ENCODE measurements around the gene TCF25.
A peak's percentile ranks its signal among the peaks of the same experiment; 100 is the strongest.
"Not testable (repeated sequence)": the region's sequence is repeated elsewhere in the genome, so short reads cannot be mapped to it uniquely, and the experiment has no call there.

Gene TCF25

GRCh38 chr16:89921131-89921701, 47.8 kb downstream of the TCF25 start:
- no peak for DNase-seq

DNA sequence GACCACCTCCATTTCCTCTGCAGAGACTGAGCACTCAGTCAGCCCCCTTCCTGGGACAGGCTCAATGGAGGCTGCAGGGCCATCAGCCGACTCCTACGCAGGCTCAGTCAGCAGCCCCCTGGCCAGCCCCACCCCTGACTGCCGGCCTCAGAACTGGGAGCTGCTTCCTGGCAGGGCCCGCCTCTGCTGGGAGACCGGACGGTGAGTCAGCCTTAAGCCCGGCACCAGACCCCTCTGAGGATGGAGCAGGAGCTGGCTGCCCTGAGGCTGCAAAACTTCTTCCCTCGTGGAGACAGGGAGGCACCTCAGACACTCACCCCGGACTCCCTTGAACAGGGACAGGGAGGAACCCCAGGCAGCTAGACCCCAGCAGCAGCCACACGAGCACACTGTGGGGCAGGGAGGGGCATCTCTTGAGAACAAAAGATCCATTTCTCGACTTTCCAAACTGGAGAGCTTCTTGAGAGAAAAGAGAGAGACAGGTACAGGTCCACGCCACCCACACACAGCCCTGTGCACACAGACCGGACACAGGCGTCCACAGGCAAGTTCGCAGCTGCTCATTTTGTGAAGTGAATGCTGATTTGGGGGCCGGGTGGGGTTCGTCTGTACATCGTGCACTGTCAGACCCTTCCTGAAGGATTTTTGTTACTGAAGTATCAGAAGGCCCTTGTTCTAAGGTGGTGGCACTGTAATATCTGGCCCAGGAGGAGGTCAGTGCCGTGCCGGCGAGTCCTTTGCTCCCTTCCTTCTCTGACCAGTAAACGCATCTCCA, 48.5 kb downstream of the TCF25 start:
- DNase-seq: peak; percentile 39

- peak; percentile 54 for DNase-seq
Observed at GRCh38 chr16:89922477-89922883, 49.1 kb downstream of the TCF25 start.

DNA sequence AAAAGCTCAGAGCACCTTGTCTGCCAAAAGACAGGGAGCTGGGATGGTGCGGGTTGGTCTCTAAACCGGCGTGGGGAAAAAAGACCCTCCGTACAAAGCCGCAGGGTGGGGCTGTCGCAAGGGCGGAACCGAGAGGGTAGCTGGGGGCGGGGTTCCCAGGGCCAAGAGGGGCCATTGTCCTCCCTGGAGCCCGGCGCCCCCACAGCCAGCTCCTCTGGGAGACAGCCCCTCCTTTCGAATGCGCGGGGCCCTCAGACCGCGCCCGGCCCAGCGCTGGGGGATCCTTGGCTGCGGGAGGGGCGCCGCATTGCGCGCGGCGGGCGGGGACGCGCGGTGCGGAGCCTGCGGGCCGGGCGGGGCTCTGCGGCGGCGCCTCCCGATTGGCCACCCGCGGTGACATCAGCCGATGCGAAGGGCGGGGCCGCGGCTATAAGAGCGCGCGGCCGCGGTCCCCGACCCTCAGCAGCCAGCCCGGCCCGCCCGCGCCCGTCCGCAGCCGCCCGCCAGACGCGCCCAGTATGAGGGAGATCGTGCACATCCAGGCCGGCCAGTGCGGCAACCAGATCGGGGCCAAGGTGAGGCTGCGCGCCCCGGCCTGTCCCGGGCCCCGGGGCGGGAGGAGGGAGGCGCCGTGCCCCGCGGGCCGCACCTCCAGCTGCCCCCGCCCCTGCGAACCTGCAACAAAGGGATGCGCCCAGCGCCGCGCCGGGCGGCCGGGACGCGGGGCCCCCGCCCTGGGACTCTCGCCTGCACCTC, 49.7 kb downstream of the TCF25 start, which contains the start of gene TUBB3:
TUBB3 (plus strand) TSS at position 459 of the 756 bp plus-strand sequence; CDS start at position 519, 60 bp downstream.
- peak; percentile 71 for DNase-seq

- DNase-seq: no peak
Observed at GRCh38 chr16:89923640-89924296, 50.4 kb downstream of the TCF25 start.

- peak; percentile 37 for DNase-seq
Observed at GRCh38 chr16:89924297-89924924, 51.0 kb downstream of the TCF25 start.

DNA sequence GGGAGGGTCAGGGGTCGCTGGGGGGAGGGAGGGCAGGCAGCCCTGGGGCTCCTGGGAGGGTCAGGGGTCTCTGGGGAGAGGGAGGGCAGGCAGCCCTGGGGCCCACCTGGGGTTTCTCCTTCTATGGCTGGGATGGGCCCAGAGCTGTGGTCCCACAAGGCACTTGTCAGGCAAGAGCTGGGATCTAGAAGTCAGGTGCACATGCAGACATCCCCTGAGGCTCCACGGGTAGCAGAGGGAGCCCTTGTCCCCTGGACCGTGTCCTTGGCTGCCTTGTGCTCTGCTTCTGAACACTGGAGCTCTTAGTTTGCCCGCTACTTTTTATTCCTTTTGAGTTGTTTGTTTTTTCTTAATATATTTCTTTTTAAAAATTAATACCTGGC, 51.5 kb downstream of the TCF25 start:
- DNase-seq: no peak

- DNase-seq: no peak
Observed at GRCh38 chr16:89925596-89926079, 52.2 kb downstream of the TCF25 start.

GRCh38 chr16:89931305-89931896, 58.0 kb downstream of the TCF25 start:
- DNase-seq: no peak

- no peak for DNase-seq
Observed at GRCh38 chr16:89931964-89932363, 58.6 kb downstream of the TCF25 start.

DNA sequence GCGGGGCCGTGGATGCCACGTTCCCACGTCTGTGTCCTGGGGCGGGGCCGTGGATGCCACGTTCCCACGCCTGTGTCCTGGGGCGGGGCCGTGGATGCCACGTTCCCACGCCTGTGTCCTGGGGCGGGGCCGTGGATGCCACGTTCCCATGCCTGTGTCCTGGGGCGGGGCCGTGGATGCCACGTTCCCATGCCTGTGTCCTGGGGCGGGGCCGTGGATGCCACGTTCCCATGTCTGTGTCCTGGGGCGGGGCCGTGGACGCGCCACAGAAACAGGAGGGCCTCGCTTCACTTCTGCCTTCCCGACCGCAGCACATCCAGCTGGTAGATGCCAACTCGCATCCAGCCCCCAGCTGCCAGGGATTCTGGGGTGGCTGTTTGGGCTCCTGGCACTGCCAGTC, 60.6 kb downstream of the TCF25 start:
- not testable (repeated sequence) for DNase-seq

- no peak for DNase-seq
Observed at GRCh38 chr16:89934611-89935553, 61.5 kb downstream of the TCF25 start.

- DNase-seq: not testable (repeated sequence)
Observed at GRCh38 chr16:89935620-89936019, 62.2 kb downstream of the TCF25 start.

DNA sequence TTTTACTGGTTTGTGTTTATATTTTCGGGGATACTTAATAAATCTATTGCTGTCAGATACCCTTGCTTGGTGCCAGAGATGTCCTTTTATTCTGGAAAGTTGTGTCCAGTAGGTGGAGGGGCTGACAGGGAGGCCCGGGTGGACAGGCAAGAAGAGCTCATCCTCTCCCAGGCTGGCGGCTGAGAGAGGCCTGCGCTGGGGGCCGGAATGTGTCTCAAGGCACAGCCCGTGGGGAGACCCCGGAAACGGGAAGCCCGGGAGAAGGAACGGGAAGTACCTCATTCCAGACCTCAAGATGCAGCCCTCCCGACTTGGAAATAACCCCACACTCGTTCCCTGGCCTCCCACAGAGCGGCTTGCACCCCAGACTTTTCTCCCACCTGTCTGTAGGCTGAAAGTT, 62.6 kb downstream of the TCF25 start:
- DNase-seq: no peak

- DNase-seq: no peak
Observed at GRCh38 chr16:89936508-89936907, 63.1 kb downstream of the TCF25 start.

DNA sequence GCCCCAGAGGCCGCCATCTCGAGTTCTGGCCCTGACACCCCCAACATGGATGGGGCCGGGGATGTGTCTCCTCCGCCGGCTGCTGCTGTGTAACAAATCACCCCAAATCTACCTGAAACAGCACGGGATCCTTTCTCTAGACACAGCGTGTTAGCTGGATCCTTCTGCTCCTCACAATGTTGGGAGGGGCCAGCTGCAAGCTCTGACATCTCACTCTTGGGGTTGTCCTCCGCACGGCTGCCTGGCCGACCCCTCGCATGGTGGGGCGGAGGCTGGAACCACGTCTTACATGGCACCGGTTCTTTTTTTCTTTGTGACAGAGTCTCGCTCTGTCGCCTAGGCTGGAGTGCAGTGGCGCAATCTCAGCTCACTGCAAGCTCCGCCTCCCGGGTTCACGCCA, 63.6 kb downstream of the TCF25 start:
- no peak for DNase-seq

DNA sequence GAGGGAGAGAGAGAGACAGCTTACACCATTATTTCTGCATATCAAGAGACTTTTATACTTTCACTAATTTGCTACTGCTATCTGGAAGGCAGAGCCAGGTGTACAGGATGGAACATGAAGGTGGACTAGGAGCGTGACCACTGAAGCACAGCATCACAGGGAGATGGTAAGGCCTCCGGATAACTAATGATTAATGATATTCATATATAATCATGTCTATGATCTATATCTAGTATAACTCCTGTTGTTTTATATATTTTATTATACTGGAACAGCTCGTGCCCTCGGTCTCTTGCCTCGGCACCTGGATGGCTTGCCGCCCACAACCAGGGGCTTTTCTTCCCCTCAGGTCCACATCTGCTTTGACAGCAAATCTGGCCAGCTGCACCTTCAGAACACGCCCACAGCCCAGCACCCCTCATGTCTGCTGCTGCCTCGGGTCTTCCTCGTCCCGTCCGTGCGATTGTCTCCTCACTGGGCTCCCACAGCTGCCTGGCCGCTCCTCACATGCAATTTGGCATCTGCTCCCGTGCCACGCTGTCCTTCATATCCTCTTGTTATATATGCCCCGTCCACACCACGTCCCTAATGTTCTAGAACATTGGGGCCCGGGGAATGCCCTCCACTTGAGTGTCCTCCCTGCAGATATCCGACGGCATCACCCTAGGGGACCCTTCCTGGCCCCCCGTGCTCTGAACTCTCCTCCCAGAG, 64.9 kb downstream of the TCF25 start:
- DNase-seq: no peak

GRCh38 chr16:89944773-89945172, 71.4 kb downstream of the TCF25 start:
- no peak for DNase-seq

DNA sequence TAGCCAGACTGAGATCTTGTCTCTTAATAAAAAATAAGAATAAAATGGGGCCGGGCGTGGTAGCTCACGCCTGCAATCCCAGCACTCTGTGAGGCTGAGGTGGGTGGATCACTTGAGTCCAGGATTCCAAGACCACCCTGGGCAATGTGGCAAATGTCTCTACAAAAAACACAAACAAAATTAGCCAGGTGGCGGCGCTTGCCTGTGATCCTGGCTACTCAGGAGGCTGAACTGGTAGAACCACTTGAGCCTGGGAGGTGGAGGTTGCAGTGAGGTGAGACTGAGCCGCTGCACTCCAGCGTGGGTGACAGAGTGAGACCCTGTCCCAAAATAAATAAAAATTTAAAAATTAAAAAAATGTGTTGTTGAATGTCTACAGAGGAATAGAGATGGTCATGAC, 72.3 kb downstream of the TCF25 start:
- DNase-seq: no peak

GRCh38 chr16:89946515-89946914, 73.1 kb downstream of the TCF25 start:
- DNase-seq: no peak
